CD14-positive monocyte (primary cell): ENCODE results near the gene LYRM2. TPM values are rescaled to one million over a fixed set of nuclear protein-coding genes. Genes with fewer than 3 reads are reported as not detected.

ENCODE experiments used
- DNase-seq, 3 donors: peaks; one replicate each; pipeline ENCODE4 v3.0.0-alpha.2; 2011 to 2022
- H2AFZ ChIP-seq: 2 replicates; pipeline ENCODE4 v1.6.0; 2012; ENCODE audit warnings: mild to moderate bottlenecking, low read depth, low read length, inconsistent platforms; ENCODE audit not compliant: insufficient read depth, poor library complexity, severe bottlenecking
- H3K27ac ChIP-seq, 2 donors: 1 replicate in 1 of 2; 2 replicates in 1 of 2; pipeline ENCODE4 v1.5.1; 2012 to 2013; ENCODE audit warnings: low read length in 2 of 2, control low read depth in 1 of 2, inconsistent platforms in 1 of 2, low read depth in 1 of 2, mild to moderate bottlenecking in 1 of 2
- H3K27me3 ChIP-seq, 2 donors: one replicate each; pipeline versions ENCODE4 v1.6.0 to v1.6.1; 2011 to 2013; ENCODE audit warnings: low read length in 2 of 2; ENCODE audit not compliant: control insufficient read depth in 2 of 2, insufficient read depth in 2 of 2
- H3K36me3 ChIP-seq, 2 donors: replicated peaks in 1 of 2; 1 replicate in 1 of 2; 2 replicates in 1 of 2; pipeline versions ENCODE4 v1.5.1 to v1.6.1; 2012 to 2013; ENCODE audit warnings: low read length in 2 of 2, control low read depth in 1 of 2, inconsistent platforms in 1 of 2, mild to moderate bottlenecking in 1 of 2; ENCODE audit not compliant: insufficient read depth in 2 of 2, control insufficient read depth in 1 of 2
- H3K4me1 ChIP-seq, 2 donors: 1 replicate in 1 of 2; 2 replicates in 1 of 2; pipeline versions ENCODE4 v1.5.1 to v1.6.1; 2012 to 2013; ENCODE audit warnings: low read length in 2 of 2, control low read depth in 1 of 2, inconsistent platforms in 1 of 2, mild to moderate bottlenecking in 1 of 2, moderate library complexity in 1 of 2; ENCODE audit not compliant: insufficient read depth in 2 of 2, control insufficient read depth in 1 of 2
- H3K4me2 ChIP-seq: replicated peaks from 2 replicates; pipeline ENCODE3; 2012; ENCODE audit warnings: low read length, moderate library complexity, mild to moderate bottlenecking; ENCODE audit not compliant: poor library complexity, severe bottlenecking; ENCODE audit errors: extremely low read depth
- H3K4me3 ChIP-seq, 3 experiments: fragments of 200-600 bp in 1 of 3; sonication (generic) in 1 of 3; replicated peaks in 1 of 3; 1 replicate in 2 of 3; 2 replicates in 1 of 3; pipeline ENCODE4 v1.5.1; 2011 to 2013; ENCODE audit warnings: low read length in 3 of 3, mild to moderate bottlenecking in 3 of 3, control low read depth in 2 of 3, low read depth in 2 of 3, inconsistent platforms in 1 of 3, moderate library complexity in 1 of 3
- H3K79me2 ChIP-seq: 2 replicates; pipeline ENCODE4 v1.6.0; 2012; ENCODE audit warnings: mild to moderate bottlenecking, control low read depth, inconsistent platforms, low read length, moderate library complexity; ENCODE audit not compliant: insufficient read depth
- H3K9ac ChIP-seq: 2 replicates; pipeline ENCODE4 v1.6.0; 2017; ENCODE audit warnings: low read length, mild to moderate bottlenecking; ENCODE audit not compliant: insufficient read depth, poor library complexity, severe bottlenecking
- H3K9me3 ChIP-seq, 2 donors: replicated peaks in 1 of 2; 1 replicate in 1 of 2; 2 replicates in 1 of 2; pipeline versions ENCODE4 v1.5.1 to v1.6.1; 2012 to 2013; ENCODE audit warnings: low read length in 2 of 2, control low read depth in 1 of 2; ENCODE audit not compliant: control insufficient read depth in 1 of 2, insufficient read depth in 1 of 2
- H4K20me1 ChIP-seq: 2 replicates; pipeline ENCODE4 v1.6.0; 2012; ENCODE audit warnings: mild to moderate bottlenecking, low read length, control low read depth, moderate library complexity; ENCODE audit not compliant: insufficient read depth
- H3K27ac Mint-ChIP-seq, 7 donors: one replicate each; pipeline ENCODE4 v1.8.0; 2020; ENCODE audit warnings: mild to moderate bottlenecking in 7 of 7, mixed read lengths in 7 of 7, moderate library complexity in 6 of 7, inconsistent platforms in 2 of 7
- H3K27me3 Mint-ChIP-seq, 3 donors: one replicate each; pipeline ENCODE4 v1.8.0; 2021 to 2022; ENCODE audit warnings: low read depth in 3 of 3, mild to moderate bottlenecking in 3 of 3, mixed read lengths in 3 of 3, moderate library complexity in 3 of 3, inconsistent platforms in 1 of 3
- H3K36me3 Mint-ChIP-seq, 2 donors: one replicate each; pipeline ENCODE4 v1.8.0; 2020; ENCODE audit warnings: mixed read lengths in 2 of 2, inconsistent platforms in 1 of 2, mild to moderate bottlenecking in 1 of 2
- H3K4me1 Mint-ChIP-seq: one replicate; pipeline ENCODE4 v1.8.0; 2020; ENCODE audit warnings: mild to moderate bottlenecking, mixed read lengths
- H3K4me3 Mint-ChIP-seq, 2 donors: one replicate each; pipeline ENCODE4 v1.8.0; 2020; ENCODE audit warnings: mild to moderate bottlenecking in 2 of 2, mixed read lengths in 2 of 2, moderate library complexity in 1 of 2
- H3K9me3 Mint-ChIP-seq, 7 donors: one replicate each; pipeline ENCODE4 v1.8.0; 2020 to 2022; ENCODE audit warnings: mixed read lengths in 7 of 7, mild to moderate bottlenecking in 6 of 7, moderate library complexity in 6 of 7, inconsistent platforms in 2 of 7
- CTCF ChIP-seq: fragments of 200-600 bp; IDR thresholded peaks from one replicate; pipeline ENCODE4 v1.8.0; 2022; ENCODE audit warnings: antibody characterized with exemption, mild to moderate bottlenecking
- WGBS: methylation state at CpG from one replicate; pipeline ENCODE4 v1.1.5; 2013; ENCODE audit warnings: missing lambda C conversion rate; ENCODE audit not compliant: insufficient coverage; 5-methylcytosine and 5-hydroxymethylcytosine counted together
- intact Hi-C, 2 donors: fragments of 100-400 bp; cut with micrococcal nuclease; formaldehyde crosslinking; loops; one replicate each; pipeline versions ENCODE4 v1.15.0 to v1.15.1; 2023
- polyA plus RNA-seq, 3 donors: library from polyadenylated mRNA; depleted of rRNA in 1 of 3; unstranded in 2 of 3; stranded (reverse) in 1 of 3; fragments of 300-500 nt in 2 of 3; fragments of >200 nt in 1 of 3; fragmentation: Illumina TruSeq in 2 of 3; gene quantifications; 1 replicate in 2 of 3; 2 replicates in 1 of 3; pipeline ENCODE4 v1.2.3, GENCODE V29; 2012 to 2021

The LYRM2 gene
- polyA plus RNA-seq, 3 donors = 13.2 to 64.0 (median 58.1) TPM

DNA sequence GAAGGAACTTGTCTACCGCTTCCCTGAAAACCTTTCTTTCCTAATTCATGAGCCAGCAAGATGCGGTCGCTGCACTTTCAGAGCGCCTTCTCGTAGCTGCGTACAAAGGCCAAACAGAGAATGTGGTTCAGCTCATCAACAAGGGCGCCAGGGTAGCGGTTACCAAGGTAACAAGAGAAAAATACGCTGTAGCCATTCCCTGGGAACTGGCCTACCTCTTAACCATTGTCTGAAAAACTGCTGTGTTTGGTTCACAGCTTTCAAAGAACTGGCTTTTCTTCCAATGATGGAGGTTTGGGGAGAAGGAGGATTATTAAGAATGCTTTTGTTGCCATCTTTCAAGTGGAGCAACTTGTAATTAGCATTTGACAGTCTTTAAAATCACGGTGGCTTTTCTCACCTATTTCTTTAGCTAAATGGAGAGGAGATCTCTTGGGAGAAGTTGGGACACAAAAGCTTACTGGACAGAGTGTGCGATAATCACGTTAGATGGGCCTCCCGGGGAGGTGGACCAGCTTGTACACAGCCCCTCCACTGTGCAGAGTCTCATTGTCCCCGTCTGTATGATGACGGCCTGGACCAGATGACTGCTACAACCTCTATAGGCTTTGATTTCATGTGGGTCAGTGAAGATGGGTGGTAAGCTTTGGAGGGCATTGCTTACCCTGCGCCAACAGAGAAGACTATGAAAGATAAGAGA is 71.5 kb downstream of the LYRM2 start:
- H3K36me3 ChIP-seq = no peaks in the 10 kb centered on the region
- no peak for TF ChIP-seq CTCF
- WGBS = over 99% methylated on average over 14 of the region's 16 CpGs
- no peaks in the 10 kb centered on the region for H3K27me3 ChIP-seq
- peaks cover 0 to 1% (median 0%) of the 10 kb centered on the region in 3 donors for H3K27me3 Mint-ChIP-seq
- H3K36me3 Mint-ChIP-seq = no peaks in the 10 kb centered on the region
- H3K9ac ChIP-seq = no peak overlapping the region
- no peak overlapping the region for H2AFZ ChIP-seq
- H3K9me3 ChIP-seq = no peaks in the 10 kb centered on the region
- no peaks in the 10 kb centered on the region for H3K4me1 Mint-ChIP-seq
- no peaks in the 10 kb centered on the region for H3K4me1 ChIP-seq
- no peak for DNase-seq
- no peak overlapping the region for H3K4me3 ChIP-seq
- no peak overlapping the region for H3K27ac ChIP-seq
- no peak overlapping the region for H3K27ac Mint-ChIP-seq
- H3K4me3 Mint-ChIP-seq = no peak overlapping the region
- intact Hi-C loops = no loop called here
- no peaks in the 10 kb centered on the region for H3K79me2 ChIP-seq
- H3K9me3 Mint-ChIP-seq = peaks cover 0 to 4% (median 0%) of the 10 kb centered on the region in 7 donors
- H3K4me2 ChIP-seq = no peak overlapping the region
- no peaks in the 10 kb centered on the region for H4K20me1 ChIP-seq

DNA sequence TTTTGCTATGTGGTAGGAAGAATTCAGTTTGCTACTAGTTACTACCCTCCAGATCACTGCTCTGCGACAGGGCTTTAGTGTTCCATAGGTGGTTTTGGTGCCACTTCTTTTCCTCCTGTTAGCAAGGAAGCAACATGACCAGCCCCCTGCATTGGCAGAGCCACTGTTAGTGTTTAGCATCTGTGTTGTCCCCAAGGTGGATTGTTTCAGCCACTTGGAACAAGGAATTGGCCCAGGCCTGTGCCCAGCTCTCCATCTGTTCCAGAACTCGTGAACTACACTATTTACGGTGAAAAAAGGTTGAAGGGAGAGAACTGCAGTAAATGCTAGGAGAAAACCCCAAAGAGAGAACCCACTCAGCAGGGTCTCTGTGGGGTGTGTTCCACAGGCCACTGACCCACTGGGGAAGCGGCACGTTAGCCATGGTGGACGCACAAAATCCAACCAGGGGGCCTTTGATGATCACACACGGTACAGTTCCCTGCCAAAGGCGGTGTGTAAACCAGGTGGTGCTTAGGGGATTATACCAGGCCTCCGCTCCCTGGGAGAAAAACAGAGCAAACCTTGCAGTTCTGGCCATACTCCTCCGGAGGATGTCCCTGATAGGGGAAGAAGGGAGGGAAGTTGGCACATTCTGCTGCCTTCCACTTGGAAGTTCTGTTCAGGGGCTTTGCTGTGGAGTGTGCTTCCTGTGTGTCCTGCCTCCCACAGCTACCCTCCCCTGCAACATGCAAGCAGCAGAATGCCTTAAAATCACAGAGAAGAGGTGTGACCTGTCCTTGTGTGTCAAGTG is 72.3 kb downstream of the LYRM2 start:
- TF ChIP-seq CTCF = no peak
- no peak overlapping the region for H3K27ac Mint-ChIP-seq

More for the DNA sequence above, 72.3 kb downstream of the LYRM2 start:
- H4K20me1 ChIP-seq = no peaks in the 10 kb centered on the region
- H3K4me2 ChIP-seq = no peak overlapping the region
- H3K4me3 ChIP-seq = no peak overlapping the region
- H3K9me3 Mint-ChIP-seq = peaks cover 0 to 4% (median 0%) of the 10 kb centered on the region in 7 donors
- H3K4me1 ChIP-seq = no peaks in the 10 kb centered on the region
- H3K27ac ChIP-seq = no peak overlapping the region
- H3K4me3 Mint-ChIP-seq = no peak overlapping the region
- H3K36me3 ChIP-seq = no peaks in the 10 kb centered on the region
- H3K9me3 ChIP-seq = no peaks in the 10 kb centered on the region
- 93% methylated on average over 7 of the region's 10 CpGs for WGBS
- no peaks in the 10 kb centered on the region for H3K79me2 ChIP-seq
- H3K36me3 Mint-ChIP-seq = no peaks in the 10 kb centered on the region
- DNase-seq = no peak
- no peak overlapping the region for H3K9ac ChIP-seq
- intact Hi-C loops = no loop called here
- peaks cover under 1% of the 10 kb centered on the region for H3K4me1 Mint-ChIP-seq
- no peak overlapping the region for H2AFZ ChIP-seq
- no peaks in the 10 kb centered on the region for H3K27me3 ChIP-seq
- peaks cover 0 to 1% (median 0%) of the 10 kb centered on the region in 3 donors for H3K27me3 Mint-ChIP-seq
